Ectodermal cell (in vitro differentiated cells): ENCODE results near the gene TBC1D22A.

Experiments used
- H3K27ac ChIP-seq: 2 replicates; pipeline ENCODE4 v1.7.0; 2013; ENCODE audit warnings: mild to moderate bottlenecking, low read depth, low read length; ENCODE audit not compliant: insufficient read depth, poor library complexity, severe bottlenecking
- H3K27me3 ChIP-seq: 2 replicates; pipeline ENCODE4 v1.7.0; 2013; ENCODE audit warnings: mild to moderate bottlenecking, low read length; ENCODE audit not compliant: insufficient read depth, control insufficient read depth, poor library complexity, severe bottlenecking
- H3K36me3 ChIP-seq: one replicate; pipeline ENCODE4 v1.7.0; 2013; ENCODE audit warnings: low read length; ENCODE audit not compliant: control insufficient read depth, insufficient read depth
- H3K4me1 ChIP-seq: one replicate; pipeline ENCODE4 v1.7.0; 2013; ENCODE audit warnings: low read length; ENCODE audit not compliant: control insufficient read depth, insufficient read depth
- H3K4me3 ChIP-seq: 2 replicates; pipeline ENCODE4 v1.7.0; 2013; ENCODE audit warnings: low read depth, low read length, control low read depth; ENCODE audit not compliant: insufficient read depth
- H3K9me3 ChIP-seq: 2 replicates; pipeline ENCODE4 v1.7.0; 2013; ENCODE audit warnings: mild to moderate bottlenecking, low read length, moderate library complexity; ENCODE audit not compliant: control insufficient read depth
- WGBS, 2 experiments: methylation state at CpG; one replicate each; pipeline ENCODE4 v1.1.7; 2013; ENCODE audit warnings: missing lambda C conversion rate in 2 of 2; 5-methylcytosine and 5-hydroxymethylcytosine counted together

TBC1D22A gene

DNA sequence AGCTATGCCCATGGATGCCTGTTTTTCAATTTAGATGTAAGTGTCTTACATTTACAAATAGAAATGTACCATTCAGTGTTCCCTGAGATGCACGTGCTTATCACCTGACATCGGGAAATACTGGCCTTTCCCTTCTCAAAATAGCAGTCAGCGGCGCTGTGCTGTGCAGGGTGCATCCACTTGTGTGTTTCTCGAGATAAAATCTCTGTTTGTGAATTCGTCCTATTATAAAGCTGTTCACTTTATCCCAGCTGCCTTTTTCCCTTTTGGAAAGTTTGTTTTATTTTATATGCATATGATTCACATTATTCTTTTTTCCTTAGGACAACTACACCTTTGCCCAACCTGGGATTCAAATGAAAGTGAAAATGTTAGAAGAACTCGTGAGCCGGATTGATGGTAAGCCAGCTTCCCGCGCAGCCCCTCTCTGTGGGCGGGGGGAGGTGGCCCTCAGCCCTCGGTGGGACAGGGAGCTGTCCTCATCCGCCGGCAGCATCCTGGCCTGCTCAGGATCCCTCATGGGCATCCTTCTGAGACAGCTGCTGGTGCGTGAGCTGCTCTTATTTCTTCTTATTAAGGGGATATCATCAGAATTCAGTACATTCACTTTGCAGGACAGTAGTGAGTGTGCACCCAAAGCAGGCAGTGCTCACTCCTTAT lies 235.0 kb downstream of the TBC1D22A start:
- no peak overlapping the region for H3K27ac ChIP-seq
- H3K4me1 ChIP-seq = peaks cover 3% of the 10 kb centered on the region
- no peaks in the 10 kb centered on the region for H3K27me3 ChIP-seq
- H3K36me3 ChIP-seq = no peaks in the 10 kb centered on the region
- no peak overlapping the region for H3K4me3 ChIP-seq
- WGBS, 2 experiments = 88% methylated on average over 14 to 15 of the region's 15 CpGs
- H3K9me3 ChIP-seq = no peaks in the 10 kb centered on the region

DNA sequence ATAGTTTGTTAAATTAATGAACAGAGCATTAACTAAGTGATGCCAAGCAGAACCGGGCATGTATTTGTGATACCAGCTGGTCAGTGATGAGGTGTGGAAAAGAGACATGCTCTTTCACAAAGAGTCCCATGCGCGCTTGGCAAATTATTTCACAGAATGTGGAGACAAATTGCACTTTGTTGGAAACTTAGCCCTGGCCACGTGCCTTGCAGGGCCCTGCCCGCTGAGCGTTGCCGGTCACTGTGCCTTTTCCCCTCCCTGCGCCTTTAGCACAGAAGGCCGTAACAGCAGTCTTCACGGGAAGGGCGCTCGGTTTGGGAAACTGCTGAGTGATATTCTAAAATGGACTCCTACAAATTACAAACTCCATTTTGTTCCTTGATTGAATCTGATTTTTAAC lies 235.9 kb downstream of the TBC1D22A start:
- Histone ChIP-seq H3K9me3 (no peaks in the 10 kb centered on the region), H3K27ac (no peak overlapping the region), H3K4me3 (no peak overlapping the region), H3K4me1 (peaks cover 3% of the 10 kb centered on the region), H3K27me3 (no peaks in the 10 kb centered on the region), H3K36me3 (no peaks in the 10 kb centered on the region)
- 93 to 97% methylated on average over 12 of the region's 12 CpGs for WGBS, 2 experiments

DNA sequence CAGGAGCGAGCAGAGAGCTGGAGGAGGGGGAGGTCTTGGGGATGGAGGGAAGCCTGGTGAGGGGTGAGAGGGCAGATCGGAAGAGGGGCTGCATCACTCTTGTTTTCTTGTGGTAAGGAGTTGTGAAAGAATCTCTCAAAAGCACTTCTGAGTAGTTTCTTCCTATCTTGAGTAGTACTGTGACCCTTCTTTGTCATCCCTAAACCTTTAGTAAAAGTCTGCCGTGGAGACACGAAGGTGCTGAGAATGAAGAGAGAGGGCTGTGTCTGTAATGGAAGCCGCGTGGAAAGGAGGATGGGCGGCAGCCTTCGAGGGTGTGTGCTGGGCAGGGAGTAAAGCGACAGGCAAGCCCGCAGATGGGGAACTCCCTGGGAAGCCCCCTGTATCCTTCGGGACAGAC lies 237.8 kb downstream of the TBC1D22A start:
- 90 to 93% methylated on average over 11 of the region's 11 CpGs for WGBS, 2 experiments
- Histone ChIP-seq H3K4me1 (no peaks in the 10 kb centered on the region), H3K4me3 (no peak overlapping the region), H3K36me3 (no peaks in the 10 kb centered on the region), H3K27me3 (no peaks in the 10 kb centered on the region), H3K9me3 (no peaks in the 10 kb centered on the region), H3K27ac (no peak overlapping the region)

DNA sequence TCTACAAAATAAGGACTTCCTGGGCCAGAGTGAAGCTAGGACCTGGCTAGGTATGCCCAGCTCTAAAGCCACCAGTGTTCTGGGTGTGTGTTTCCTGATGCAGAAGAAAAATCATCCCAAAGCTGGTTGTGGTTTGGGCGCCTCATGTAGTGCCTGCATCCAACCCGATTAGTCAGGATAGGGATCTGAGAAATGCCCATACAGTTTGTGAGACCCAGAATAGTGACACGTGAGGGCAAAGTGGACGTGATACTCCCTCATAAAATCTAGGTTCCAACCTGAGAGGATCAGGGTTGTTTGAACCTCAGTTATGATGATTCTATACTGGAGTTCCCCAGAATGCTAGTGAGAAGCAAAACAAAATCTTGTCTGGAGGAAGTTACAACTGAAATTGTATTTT lies 238.4 kb downstream of the TBC1D22A start:
- WGBS, 2 experiments = 93 to 94% methylated on average over 4 of the region's 4 CpGs
- Histone ChIP-seq H3K4me1 (no peaks in the 10 kb centered on the region), H3K36me3 (no peaks in the 10 kb centered on the region), H3K4me3 (no peak overlapping the region), H3K27me3 (no peaks in the 10 kb centered on the region), H3K27ac (no peak overlapping the region), H3K9me3 (no peaks in the 10 kb centered on the region)

DNA sequence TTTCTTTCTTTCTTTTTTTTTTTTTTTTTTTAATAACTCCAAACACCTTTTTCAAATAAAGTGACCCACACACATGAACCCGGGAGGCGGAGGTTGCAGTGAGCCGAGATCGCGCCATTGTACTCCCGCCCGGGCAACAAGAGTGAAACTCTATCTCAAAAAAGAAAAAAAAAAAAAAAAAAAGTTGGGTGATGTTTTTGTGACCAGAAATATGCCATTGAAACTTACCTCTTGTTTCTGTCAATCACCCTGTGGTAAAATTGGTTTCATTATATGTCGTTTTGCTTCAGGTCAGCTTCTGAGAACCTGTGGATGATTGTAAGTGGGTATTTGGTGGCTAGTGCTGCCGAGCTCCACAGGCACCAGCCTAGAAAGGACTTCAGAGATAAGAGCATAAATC lies 238.8 kb downstream of the TBC1D22A start:
- Histone ChIP-seq H3K4me1 (no peaks in the 10 kb centered on the region), H3K9me3 (no peaks in the 10 kb centered on the region), H3K27ac (no peak overlapping the region), H3K4me3 (no peak overlapping the region), H3K36me3 (no peaks in the 10 kb centered on the region), H3K27me3 (no peaks in the 10 kb centered on the region)
- WGBS, 2 experiments = 94 to 96% methylated on average over 6 to 9 of the region's 9 CpGs

DNA sequence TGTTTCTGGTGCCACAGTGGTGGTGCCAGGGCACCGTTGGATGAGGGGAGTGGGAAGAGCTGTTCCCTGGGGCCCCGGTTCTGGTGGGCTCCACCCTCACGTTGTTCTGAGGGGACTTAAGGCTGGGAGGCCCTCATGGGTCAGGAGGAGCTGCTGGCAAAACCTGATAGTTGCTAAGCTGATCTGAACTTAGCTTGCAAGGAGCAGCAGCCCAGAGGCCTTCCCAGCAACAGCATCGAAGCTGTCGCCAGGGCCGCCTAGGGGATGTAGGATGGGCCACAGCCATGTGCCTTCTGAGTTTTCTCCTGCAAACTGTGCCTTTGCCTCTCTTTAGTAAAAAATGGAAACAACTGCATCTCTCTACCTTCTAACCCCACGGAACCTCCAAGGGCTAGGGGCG lies 240.2 kb downstream of the TBC1D22A start:
- H3K27ac ChIP-seq = no peak overlapping the region
- no peaks in the 10 kb centered on the region for H3K4me1 ChIP-seq
- no peak overlapping the region for H3K4me3 ChIP-seq
- no peaks in the 10 kb centered on the region for H3K9me3 ChIP-seq
- WGBS, 2 experiments = 92 to 93% methylated on average over 7 to 8 of the region's 8 CpGs
- H3K27me3 ChIP-seq = no peaks in the 10 kb centered on the region
- H3K36me3 ChIP-seq = no peaks in the 10 kb centered on the region

DNA sequence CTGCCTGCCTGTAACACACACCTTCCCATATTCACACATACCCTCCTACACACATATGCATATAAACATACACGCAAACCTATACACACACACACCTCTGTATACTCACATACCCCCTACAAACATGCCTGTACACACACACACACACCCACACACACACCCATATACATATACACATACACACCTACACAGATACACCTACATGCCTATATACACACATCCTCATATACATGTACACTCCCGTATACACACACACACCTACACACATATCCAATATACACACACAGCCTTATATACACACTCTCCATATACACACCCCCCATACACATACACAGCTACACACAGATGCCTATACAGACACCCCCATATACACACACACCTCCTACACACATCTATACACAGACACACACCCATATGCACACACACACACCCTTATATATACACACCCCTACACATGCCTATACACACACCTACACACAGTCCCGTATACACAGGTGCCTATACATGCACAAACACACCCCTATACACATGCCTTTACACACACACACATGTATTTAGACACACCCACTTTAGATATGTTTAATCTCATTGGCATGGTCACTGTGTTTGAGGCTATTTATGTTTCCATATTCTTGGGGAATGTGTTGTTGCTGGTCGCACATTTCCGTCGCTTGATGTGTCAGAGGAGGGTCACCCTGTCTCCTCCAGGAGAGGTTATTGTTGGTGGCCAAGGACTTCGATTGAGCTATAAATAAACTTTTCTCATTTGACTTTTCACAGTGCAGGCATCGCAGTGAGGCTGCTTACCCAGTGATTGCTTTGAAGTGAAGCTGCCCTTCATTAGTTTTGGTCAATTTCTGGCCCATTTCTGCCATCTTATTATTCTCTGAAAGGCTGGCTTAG lies 243.3 kb downstream of the TBC1D22A start:
- Histone ChIP-seq H3K4me1 (no peaks in the 10 kb centered on the region), H3K36me3 (no peaks in the 10 kb centered on the region), H3K9me3 (no peaks in the 10 kb centered on the region), H3K4me3 (no peak overlapping the region), H3K27me3 (no peaks in the 10 kb centered on the region), H3K27ac (no peak overlapping the region)
- 94 to 97% methylated on average over 8 of the region's 8 CpGs for WGBS, 2 experiments

DNA sequence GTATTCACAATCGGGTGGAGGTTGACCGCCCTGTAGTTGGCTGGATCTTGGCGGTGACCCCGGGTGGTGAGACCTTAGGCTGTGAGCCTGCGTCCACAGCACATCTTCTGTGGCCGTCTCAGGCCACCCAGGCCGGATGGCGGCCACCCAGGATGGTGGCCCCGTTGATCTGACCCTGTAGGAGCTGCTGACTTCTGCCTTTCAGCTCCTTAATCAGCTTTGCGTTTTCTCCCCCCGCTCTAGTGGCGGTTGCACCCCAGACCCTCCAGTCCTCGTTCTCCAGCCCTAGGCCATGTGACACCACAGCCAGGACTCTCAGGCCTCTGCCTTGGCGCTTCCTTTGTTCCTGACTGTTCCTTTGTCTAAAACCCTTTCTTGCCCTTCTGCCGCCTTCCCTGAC lies 244.0 kb downstream of the TBC1D22A start:
- Histone ChIP-seq H3K9me3 (no peaks in the 10 kb centered on the region), H3K27ac (no peak overlapping the region), H3K4me3 (no peak overlapping the region), H3K36me3 (no peaks in the 10 kb centered on the region), H3K4me1 (no peaks in the 10 kb centered on the region), H3K27me3 (no peaks in the 10 kb centered on the region)
- 80 to 84% methylated on average over 15 of the region's 15 CpGs for WGBS, 2 experiments

DNA sequence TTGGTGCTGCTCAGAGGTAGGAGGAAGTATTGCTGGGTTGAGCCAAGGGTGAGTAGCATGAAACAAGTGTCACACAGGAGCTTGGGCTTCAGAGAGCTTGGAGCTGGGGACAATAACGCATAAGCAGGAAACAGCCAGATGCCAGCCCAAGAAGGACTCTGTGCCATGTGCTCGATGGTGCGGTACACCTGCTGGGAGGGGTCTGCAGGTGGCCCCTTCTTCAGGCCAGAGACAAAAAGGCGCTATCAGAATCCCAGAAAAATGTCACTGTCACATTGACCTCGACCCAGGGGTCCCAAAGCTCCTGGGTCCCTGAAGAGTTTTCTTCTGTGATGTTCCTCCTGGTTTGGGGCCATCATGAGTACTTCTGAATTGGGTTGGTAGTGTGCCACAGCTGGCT lies 244.4 kb downstream of the TBC1D22A start:
- Histone ChIP-seq H3K9me3 (no peaks in the 10 kb centered on the region), H3K36me3 (no peaks in the 10 kb centered on the region), H3K27ac (no peak overlapping the region), H3K4me1 (no peaks in the 10 kb centered on the region), H3K4me3 (no peak overlapping the region), H3K27me3 (no peaks in the 10 kb centered on the region)
- WGBS, 2 experiments = 97% methylated on average over 5 of the region's 5 CpGs

DNA sequence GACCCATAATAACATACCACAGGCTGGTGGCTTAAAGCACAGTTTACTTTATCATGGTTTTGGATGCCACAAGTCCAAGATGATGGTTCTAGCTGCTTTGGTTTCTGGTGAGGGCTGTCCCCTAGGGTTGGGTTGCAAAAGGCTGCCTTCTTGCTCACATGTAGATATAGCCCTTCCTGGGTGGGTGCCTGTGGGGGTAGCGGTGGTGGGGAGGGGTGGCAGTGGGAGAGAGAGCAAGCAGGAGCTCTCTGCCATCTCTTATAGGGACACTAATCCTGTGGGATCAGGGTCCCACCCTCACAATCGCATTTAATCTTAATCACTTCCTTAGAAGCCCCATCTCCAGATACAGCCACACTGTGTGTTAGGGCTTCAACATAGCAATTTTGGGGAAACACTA lies 245.0 kb downstream of the TBC1D22A start:
- Histone ChIP-seq H3K27me3 (no peaks in the 10 kb centered on the region), H3K27ac (no peak overlapping the region), H3K9me3 (no peaks in the 10 kb centered on the region), H3K4me3 (no peak overlapping the region), H3K4me1 (no peaks in the 10 kb centered on the region), H3K36me3 (no peaks in the 10 kb centered on the region)
- 92 to 95% methylated on average over 2 of the region's 2 CpGs for WGBS, 2 experiments
